GM18498 (cell line): ENCODE results near the gene FARS2.
"Not testable (repeated sequence)": the region's sequence is repeated elsewhere in the genome, so short reads cannot be mapped to it uniquely, and the experiment has no call there.

ENCODE experiments used
- ATAC-seq: cut with Tn5 transposase; IDR thresholded peaks from one replicate; pipeline ENCODE4 v1.9.1; 2021; ENCODE audit warnings: mild to moderate bottlenecking, moderate library complexity; ENCODE audit not compliant: unreplicated experiment

The FARS2 gene

DNA sequence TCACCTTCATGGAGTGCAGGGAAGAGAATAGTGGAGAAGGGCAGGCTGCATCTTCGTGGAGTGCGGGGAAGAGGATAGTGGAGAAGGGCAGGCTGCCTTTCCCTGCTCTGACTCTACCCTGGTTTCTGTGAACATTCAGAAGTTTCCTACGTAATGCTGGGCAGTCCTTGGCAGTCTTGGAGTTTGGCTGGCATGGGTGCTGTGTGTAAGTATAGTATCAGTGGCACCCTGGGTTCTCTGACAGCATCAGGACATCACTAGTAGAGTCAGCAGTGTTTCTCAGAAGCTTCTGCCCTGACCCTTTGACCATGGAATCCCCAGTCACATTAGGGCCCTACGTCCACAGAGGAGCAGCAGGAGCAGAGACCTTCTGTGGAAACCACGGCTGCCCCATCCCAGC lies 392.5 kb downstream of the FARS2 start:
- no peak for ATAC-seq

DNA sequence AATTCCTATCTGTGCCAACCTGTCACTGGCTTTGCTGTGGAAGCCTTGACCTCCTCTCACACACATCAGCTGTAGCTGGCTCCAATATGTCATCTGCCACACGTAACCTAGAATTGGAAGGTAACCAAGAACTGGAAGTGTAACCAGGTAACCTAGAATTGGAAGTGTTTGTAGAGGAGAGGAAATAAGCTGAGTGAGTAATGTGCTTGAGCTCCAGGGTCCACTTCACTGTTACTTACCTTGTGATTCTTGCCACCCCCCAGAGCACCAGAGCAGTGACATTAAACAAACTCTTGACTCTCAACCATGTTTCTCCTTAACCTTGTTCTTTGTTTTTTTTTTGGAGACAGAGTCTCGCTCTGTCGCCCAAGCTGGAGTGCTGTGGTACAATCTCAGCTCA lies 394.9 kb downstream of the FARS2 start:
- ATAC-seq: no peak

DNA sequence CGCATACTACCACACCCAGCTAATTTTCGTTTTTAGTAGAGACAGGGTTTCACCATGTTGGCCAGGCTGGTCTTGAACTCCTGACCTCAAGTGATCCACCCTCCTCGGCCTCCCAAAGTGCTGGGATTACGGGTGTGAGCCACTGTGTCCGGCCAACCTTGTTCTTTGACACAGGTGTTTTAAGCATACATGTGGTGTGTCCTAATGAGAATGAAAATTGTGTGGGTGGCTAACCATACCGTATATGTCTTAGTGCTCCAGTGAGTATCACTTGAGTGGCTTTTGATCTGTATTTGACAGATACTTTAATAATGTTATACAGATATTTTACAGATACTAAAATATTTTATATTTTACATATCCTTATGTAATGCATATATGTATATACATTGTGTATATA lies 395.4 kb downstream of the FARS2 start:
- not testable (repeated sequence) for ATAC-seq

DNA sequence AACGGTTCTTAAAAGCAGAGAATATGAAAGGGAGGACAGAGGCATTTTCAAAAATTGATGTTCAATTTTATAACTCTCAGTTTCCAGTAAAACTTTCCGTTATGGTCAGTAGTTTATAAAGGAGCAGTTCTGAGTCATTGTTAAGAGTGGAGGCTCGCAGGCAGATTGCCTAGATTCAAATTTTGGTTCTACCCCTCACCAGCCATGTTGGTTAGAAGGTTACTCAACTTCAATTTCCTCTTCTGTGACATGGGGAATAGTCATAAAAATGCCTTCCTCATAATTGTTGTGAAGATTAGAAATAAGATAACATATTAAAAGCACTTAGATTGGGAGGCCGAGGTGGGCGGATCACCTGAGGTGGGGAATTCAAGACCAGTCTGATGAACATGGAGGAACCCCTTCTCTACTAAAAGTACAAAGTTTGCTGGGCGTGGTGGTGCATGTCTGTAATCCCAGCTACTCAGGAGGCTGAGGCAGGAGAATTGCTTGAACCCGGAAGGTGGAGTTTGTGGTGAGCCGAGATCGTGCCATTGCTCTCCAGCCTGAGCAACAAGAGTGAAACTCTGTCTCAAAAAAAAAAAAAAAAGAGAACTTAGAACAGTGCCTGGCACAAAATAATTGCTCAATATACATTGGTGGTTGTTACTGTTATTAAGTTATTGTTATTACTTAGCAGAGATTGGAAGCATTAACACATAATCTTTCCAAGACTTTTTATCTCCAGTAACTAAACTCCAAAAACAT lies 396.5 kb downstream of the FARS2 start:
- no peak for ATAC-seq

DNA sequence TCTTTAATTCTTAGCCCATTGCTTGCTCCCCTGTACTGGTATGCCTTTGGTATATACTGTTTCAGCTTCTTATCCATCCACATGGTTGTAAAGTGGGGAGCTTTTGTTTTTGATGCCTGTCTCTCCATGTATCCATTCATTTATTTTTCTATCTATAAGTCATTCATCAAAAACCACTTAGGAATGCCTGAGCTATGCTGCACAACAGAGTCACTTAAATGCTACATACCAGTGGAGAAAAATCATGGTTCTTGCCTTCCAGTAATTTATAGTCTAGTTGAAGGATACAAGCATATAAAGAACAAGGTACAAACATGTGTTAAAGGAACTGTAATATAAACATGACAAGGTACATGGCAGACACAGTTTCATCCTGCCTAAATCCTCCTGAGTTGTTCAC lies 398.2 kb downstream of the FARS2 start:
- no peak for ATAC-seq

DNA sequence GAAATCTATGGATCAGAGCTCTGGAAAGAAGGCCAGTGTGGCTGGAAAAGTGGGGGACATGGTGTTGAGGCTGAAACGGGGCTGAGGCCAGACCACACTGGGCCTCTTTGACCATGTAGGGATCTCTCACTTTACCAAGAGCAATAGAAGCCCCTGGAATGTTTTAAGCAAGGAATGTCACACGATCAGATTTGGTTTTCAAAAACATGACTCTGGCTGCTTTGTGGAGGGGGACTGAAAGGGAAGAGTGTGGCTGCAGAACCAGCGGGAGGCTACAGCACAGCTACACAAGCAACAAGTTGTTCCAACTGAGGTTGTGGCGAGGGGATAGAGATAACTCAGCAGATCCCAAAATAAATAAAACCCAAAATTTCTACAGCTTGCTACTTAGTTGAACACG lies 399.5 kb downstream of the FARS2 start:
- ATAC-seq: no peak

DNA sequence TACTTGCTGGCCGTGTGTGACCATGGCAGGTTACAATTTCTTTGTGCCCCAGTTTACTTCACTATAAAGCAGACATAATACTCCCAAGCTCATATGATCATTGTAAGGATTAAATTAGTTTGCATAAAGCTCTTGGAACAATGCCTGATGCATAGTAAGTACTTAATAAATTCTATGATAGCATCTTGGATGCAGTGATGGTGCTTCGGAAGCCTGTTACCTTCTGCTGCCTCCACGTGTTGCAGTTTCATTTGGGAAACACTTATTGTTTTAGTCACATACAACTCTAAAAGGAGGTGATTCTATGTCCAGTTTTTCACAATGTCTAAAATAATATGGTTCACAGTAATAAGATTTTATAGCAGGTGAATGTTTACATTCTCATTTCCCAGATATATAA lies 401.5 kb downstream of the FARS2 start:
- no peak for ATAC-seq

DNA sequence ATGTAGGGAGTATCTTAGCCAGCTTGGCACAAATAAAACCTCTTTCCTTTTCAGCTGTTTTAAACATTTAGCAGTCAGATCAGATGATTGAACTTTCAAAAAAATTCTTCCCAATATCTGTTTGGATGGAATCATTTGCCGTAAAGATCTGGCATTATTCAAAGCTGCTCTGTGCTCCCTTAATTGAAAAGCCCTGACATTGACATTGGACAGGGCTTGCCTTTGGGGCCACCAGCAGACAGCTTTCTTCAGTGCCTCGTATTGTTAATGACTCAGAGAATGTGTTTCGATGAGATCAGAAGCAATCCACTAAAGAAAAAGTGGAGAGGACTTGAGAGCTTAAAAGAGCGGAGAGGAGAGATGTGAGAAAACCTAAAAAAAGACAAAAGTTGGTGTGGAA lies 401.9 kb downstream of the FARS2 start:
- ATAC-seq: no peak

DNA sequence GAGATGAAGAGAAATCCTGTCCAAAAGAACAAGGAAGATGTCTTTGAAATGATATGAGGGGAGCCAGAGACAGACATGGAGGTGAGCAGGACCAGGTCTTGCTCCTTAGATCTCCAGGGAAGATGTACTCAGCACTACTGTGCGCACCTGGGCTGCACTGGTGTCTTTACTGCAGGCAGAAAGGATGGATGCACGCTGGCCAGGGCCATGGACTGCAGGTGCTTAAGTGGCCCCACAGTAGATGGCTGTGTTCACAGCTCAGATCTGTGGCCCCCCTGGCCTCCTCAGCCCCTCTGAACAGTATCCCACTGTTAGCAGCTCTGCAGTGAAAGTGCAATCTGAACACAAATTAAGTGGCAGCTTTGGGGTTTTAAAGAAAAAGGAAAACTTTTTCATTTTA lies 402.4 kb downstream of the FARS2 start:
- ATAC-seq: no peak

DNA sequence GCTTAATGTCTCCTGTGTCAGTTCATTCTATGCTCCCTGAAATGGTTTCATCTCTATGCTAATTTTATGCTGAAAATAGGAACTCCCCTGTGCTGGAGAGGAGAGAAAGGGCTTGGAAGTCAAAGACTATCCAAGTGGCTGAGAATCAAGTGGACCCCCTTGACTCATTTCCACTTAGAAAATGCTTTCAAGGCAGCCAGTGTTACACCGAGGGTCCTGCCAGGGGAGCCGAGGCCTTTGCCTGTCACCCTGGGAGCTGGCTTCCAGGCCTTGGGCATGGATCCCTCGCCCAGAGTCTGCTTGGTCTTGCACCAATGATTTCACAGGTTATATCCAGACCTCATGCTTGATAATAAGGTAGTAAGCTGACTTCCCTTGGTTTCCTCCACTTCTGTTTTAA lies 402.8 kb downstream of the FARS2 start:
- no peak for ATAC-seq

DNA sequence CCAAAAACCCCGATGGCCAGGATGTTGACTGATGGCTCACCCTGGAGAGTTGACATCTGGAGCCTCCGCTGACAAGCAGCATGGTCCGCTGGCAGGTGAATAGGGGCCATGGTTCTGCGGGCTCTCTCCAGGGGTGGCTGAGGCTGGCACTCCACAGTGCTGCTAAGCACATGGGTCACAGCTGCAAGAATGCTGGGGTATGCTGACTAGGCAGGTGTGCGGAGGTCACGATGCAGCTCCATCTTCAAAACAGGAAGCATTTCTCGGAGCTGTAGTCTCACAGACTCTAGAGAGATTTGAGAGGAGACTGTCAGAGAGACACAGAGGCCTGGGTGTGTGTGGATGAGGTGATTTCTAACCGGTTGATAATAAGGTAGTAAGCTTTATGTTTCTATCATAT lies 403.9 kb downstream of the FARS2 start:
- ATAC-seq: no peak

DNA sequence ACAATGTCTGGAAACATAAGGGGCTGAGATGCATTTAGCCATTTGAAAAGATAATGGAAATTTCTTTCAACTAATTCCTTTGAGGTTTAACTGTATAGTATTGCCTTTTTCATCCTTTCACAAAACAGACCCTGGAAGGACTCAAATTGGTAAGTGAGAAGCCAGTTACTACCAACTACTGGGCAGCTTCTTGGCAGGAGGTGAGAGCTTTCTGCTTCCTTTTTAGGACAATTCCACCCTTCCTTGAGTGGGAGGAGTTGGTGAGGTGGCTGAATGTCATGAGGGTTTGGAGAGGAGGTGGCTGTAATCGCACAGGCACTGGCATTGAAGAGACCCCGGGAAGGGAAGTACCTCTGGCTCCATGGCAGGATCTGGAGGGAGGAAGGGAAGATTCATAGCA lies 404.4 kb downstream of the FARS2 start:
- ATAC-seq: no peak

DNA sequence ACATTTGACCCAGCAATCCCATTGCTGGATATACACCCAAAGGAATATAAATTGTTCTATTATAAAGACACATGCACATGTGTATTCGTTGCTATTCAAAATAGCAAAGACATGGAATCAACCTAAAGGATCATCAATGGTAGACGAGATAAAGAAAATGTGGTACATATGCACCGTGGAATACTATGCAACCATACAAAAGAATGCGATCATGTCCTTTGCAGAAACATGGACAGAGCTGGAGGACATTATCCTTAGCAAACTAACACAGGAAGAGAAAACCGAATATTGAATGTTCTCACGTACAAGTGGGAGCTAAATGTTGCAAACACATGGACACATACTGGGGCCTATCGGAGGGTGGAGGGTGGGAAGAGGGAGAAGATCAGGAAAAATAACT lies 405.4 kb downstream of the FARS2 start:
- ATAC-seq: no peak

DNA sequence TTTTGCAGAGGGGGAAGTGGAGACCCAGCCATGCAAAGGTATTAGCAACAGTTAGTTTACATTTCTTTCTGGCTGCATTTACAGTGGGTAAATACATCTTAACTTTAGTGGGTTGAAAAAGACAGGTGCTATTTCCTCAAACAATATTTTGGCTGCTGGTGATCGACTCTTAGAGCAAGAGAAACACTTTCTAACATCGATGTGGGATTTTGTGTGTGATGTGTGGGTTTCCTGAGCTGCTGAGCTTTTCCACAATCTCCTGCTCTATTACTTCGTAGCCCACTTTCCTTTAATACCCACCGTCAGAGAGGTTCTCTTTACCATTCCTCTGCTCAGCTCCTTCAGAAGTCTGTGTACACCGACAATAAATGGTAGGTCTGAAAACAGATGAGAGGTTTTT lies 406.4 kb downstream of the FARS2 start:
- ATAC-seq: no peak

DNA sequence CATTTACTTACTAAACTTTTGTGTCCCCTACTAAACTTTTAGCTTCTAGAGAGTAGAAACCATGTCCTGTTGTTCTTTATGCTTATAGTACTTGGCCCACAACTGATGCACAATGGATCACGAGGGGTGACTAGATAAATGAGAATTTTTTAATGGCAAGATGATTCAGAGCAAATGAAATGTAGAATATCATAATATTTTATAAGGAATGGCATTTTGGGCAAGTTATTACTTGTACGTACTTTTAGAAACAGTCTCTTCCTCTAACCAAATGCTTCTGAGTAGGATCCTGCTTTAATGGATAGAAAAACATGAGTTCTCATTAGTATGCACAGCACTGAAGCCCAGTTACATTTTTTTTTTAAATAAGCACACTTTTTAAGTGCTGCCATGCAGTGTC lies 409.1 kb downstream of the FARS2 start:
- ATAC-seq: no peak

DNA sequence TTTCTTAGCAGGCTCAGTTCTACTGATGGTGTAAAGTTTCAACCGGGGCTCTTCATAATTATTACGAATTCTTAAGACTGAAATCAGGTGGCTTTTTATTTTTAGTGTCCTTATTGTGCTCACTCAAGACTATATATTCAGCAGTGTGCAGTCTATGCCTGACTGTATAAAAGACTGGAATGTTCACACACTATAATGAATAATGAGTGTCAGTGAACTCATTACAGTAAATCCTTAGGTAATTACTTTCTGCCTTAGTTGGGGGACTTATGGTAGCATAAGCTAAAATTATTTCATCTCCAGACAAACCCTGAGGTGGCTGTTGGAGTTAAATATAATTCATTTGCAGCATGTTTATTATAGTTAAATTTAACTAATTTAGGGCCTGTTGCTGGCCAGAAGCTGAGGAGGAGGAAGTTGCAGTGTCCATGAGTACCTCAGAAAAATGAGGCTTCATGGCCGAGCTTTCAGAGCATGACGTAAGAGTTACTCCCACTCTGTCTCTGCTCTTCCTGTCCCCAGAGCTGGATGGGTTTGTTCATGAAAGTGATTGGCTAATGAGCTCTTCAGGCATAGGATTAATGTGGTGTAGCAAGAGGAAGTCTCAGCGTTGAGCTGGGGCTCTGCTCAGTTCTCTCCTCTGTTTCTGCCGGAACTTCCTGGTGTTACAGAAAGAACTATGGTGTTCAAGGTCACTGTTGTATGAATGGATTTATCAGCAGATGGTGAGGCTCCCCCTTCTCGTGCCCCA lies 409.7 kb downstream of the FARS2 start:
- no peak for ATAC-seq

DNA sequence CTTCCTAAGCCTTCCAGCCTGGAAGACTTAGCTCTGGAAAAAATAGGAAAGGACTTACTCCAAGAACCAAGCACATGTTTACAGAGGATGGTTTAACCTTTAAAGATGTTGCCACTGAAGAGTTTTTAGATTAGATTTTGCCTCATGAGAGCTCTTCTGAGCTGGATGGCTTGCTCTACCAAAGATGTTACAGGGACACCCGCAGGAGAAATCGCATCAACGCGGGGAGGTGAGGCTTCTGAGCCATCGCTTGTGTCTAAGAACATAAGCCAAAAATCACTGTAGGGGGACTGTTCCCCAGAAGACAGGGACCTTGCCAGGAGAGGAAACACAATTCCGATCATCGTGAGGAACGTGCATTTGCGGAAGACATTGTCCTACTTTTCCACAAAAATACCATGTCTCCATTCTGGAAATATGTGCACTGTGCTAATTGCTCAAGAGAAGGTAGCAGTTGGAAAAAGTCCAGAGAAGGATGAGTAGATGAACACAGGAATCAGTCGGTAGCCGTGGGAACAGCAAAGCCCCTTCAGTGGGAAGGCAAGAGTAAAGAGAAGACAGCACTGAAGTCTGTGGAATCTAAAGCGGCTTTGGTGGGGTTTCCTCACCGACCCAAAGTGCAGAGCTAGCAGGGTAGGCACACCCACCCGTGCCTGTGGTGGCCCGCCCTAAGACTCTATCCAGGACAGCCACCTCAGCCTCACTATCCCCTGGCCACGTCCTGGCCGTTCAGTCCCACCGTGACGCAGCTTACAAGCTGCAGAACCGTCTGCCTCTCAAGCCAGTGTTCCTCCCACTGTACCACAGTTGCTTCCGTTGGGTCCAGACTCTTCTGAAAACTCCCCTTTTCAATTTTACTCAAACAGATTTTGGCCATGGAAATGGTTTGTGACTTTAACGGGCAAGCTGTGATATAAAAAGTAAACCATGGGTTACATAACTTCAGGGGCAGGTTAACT lies 410.6 kb downstream of the FARS2 start:
- no peak for ATAC-seq

DNA sequence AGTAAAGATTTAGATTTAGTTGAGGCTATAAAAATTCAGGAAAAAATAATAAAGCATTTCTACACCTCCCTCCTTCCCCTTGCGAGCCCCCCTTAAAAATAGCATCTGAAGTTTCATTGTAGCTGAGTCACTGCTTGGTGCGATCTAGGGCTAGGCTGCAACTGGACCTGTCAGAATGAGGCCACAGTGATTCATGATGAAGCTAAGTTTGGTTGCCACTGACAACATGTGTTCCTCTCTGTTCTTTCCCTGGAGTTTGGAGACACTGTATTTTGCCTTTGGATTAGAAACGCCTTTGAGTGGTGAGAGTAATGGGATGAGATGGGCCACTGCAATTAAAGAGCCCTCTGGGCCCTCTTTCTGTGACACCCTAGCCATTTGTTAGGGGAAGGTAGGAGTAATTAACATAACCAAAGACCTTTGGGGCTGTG lies 411.3 kb downstream of the FARS2 start:
- no peak for ATAC-seq

DNA sequence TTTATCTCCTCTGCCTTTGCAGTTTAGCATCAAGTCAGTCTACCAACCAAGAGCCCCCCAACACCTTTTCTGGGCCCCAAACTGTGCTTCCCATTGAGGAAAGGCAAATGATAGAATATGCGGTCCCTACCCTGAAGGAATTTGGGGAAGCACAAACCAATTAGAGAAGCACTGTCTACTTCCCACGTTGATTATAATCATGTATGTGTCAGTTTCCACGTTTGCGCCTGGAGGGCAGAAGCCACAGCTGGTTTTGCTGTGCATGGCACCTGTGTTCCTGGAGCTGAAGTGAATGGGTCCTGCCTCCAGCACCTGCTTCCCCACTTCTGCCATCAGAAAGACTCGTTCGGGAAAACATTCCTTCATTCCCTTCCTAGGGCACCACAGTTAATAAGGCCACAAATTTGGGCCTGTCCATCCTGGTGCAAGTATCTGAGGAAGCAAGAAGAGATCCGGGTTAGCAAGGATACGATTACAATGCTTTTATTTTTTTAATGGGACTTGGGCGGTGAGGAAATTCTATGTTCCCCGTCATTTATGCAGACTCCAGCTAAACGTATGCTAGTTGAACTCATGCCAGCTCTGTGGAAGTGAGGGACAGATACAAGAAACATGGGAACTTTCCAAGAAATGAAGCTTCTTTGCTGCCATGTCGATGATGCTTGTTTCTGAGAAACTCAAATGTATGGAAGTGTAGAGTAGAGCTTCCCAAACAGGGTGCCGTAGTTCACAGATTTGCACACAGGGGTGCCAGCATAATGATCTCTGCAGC lies 411.9 kb downstream of the FARS2 start:
- no peak for ATAC-seq

DNA sequence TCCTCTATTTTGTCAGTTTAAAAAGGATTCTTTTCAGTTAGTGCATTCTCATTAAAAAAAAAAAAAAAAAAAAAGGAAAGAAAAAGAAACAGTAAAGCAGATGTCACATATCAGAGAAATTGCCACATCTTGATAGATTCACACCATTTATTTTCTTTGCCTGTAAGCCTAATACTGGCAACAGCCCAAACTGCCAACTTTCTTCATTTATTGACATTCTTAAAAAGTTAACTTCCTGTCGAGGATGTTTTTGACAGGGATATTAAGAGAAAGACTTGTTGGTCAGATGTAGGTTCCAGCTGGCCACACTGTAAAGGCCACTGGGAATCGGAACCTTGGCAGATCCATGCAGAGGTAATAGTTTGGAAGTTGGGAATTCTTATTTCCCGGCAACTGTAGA lies 412.8 kb downstream of the FARS2 start:
- no peak for ATAC-seq

DNA sequence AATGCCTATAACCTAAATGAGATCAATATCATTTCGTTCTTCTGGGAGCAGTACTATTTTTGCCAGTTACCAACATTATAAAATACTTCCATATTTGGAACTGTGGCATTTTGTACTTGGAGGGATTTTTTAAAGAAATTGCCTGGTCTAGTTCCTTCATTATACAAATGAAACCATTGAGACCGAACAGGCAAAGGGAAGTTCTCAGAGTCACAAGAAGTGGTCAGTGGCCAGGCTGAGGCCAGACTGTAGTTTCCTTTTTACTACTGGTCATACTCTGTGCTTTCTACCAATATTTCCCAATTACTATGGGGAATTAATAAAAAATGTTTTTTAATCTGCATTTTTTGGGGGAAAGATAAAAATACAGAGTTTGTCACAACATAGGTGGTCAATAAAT lies 413.4 kb downstream of the FARS2 start:
- ATAC-seq: no peak
